H7 (cell line): ENCODE measurements around the gene PPP2R2D. TPM values are rescaled to one million over a fixed set of nuclear protein-coding genes. Genes with fewer than 3 reads are reported as not detected.

Experiments used
- DNase-seq: peaks from one replicate; pipeline ENCODE4 v3.0.0; 2012
- H3K27me3 ChIP-seq: 2 replicates; pipeline ENCODE4 v1.6.0; 2011; ENCODE audit warnings: mild to moderate bottlenecking, low read length; ENCODE audit not compliant: control insufficient read depth, insufficient read depth
- H3K36me3 ChIP-seq: replicated peaks from 2 replicates; pipeline ENCODE4 v1.5.1; 2011; ENCODE audit warnings: low read length; ENCODE audit not compliant: control insufficient read depth, insufficient read depth
- H3K4me3 ChIP-seq: 2 replicates; pipeline ENCODE4 v1.5.1; 2011; ENCODE audit warnings: low read depth, mild to moderate bottlenecking, control low read depth, low read length, moderate library complexity; ENCODE audit not compliant: insufficient read depth
- total RNA-seq: library from RNA; depleted of rRNA; stranded (reverse); fragments of >200 nt; shearing (Covaris generic); gene quantifications from 2 replicates; pipeline ENCODE4 v1.2.3, GENCODE V29; 2014; rRNA removed

PPP2R2D gene
- 44.8 and 47.4 TPM in 2 replicates for total RNA-seq

- Histone ChIP-seq H3K36me3 (peaks cover 2% of the 10 kb centered on the region; the same call in 1 of the 2 replicates), H3K27me3 (peaks cover 7% of the 10 kb centered on the region; the same call in 1 of the 2 replicates), H3K4me3 (peak within 1 kb of the TSS; percentile 85)
- DNase-seq = peak; percentile 99
Observed at GRCh38 chr10:131900350-131901152, at the start of gene PPP2R2D. PPP2R2D (plus strand) TSS chr10:131901008; CDS start chr10:131901149, 141 bp downstream.

DNA sequence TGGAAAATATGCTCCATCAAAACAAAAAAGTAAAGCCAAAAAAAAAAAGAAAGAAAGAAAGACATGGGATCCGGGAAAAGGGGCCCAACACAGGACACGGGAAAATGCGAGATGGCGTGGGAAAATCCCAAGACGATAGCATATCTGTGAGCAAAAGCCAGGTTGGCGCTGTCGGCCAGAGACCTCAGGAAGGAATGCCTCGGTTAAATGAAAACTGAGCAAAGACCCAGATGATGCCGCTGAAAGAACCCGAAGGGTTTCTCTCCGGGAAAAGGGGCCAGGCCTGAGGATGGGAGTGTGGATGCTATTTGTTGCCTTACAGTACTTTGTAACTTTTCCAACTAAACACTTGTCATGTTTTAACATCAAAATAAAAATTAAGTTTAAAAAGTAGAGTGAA is 49.5 kb upstream of the PPP2R2D start:
- H3K4me3 ChIP-seq = no peak overlapping the region
- DNase-seq = no peak
- no peaks in the 10 kb centered on the region for H3K36me3 ChIP-seq
- no peaks in the 10 kb centered on the region for H3K27me3 ChIP-seq

GRCh38 chr10:131852176-131852822 is 48.5 kb upstream of the PPP2R2D start:
- DNase-seq = no peak

DNA sequence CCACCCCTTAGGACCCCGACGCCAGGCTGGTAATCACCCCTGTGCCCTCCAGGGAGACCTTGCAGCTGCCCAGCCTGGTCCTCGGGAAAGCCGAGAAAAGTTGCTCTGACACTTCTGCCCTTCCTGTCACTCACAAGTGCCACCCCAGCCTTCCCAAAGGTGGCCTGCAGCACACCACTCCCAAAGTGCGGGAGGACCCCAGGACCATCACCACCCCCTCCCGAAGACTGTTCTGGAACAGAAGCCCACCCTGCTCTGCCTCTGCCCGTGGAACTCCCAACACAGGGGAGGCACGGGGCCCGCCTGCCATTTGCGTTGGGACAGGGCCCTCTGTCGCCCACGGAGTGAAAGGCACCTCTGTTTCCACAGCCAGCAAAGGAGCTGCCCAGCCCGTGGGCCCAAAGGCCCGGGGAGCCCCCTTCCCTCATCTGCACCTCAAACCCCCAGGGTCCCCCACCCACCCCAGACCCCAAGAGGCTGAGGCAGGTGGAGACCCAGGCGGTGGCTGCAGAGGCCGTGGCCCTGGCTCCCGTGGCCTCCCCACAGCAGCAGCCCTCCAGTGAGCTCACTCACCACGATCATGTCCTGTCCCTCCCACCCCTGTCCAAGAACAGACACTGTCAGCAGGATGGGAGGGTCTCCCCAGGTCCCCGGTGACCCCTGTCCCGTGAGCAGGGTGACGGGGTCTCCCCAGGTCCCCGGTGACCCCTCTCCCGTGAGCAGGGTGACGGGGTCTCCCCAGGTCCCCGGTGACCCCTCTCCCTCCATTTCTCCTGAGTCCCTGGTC is 47.8 kb upstream of the PPP2R2D start:
- Histone ChIP-seq H3K4me3 (no peak overlapping the region), H3K27me3 (no peaks in the 10 kb centered on the region), H3K36me3 (no peaks in the 10 kb centered on the region)
- no peak for DNase-seq

More at GRCh38 chr10:131852176-131852822, 48.5 kb upstream of the PPP2R2D start:
- H3K36me3 ChIP-seq = no peaks in the 10 kb centered on the region
- no peaks in the 10 kb centered on the region for H3K27me3 ChIP-seq
- H3K4me3 ChIP-seq = no peak overlapping the region

DNA sequence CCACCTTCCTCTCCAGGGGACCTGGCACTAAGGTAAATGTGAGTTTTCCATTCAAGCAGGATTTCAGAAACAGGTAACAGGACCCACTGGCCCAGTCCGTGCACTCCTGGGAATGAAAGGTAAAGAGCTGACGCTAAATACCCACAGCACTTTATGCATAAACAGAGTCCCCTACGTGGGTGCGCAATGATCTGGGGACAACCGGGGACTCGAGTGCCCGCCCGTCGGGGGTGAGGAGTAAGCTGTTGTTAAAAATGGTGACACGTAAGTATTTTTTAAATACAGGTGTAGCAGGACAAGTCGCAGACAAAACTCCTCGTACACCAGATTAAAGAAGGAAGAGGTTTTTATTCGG is 47.2 kb upstream of the PPP2R2D start:
- no peaks in the 10 kb centered on the region for H3K36me3 ChIP-seq
- H3K4me3 ChIP-seq = no peak overlapping the region
- no peak for DNase-seq
- H3K27me3 ChIP-seq = no peaks in the 10 kb centered on the region

DNA sequence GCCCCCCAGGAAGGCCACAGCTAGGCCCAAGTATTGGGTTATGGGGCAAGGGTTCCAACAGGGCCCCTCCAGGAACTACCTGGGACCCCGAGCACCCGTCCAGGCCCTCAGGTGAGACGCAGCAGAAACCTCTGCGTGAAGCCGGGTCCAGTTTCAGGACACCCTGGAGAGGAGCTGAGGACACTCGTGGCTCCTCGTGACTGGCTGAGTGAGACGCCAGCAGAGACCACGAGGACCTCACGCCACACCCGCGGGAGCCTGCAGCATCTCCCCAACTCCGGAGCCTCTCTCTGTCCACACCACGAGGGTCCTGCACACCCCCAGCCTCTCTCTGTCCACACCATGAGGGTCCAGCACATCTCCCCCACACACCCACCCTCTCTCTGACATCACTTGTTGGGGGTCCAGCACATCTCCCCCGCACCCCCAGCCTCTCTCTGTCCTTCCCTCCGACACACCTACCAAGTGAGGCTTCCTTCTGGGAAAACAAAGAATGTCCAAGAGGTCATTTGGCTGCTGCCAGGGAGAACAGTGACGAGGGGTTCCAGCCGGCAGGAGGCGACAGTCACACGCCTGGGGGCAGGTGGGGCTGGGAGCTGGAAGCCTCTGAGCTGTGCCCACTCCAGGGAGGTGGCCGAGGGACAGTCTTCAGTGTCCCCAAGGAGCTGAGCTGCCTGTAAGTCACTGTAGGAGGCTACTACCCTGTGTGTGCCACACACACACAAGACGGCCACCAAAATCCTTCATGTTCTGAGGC is 46.1 kb upstream of the PPP2R2D start:
- DNase-seq = no peak
- no peaks in the 10 kb centered on the region for H3K36me3 ChIP-seq
- H3K27me3 ChIP-seq = no peaks in the 10 kb centered on the region
- no peak overlapping the region for H3K4me3 ChIP-seq

- H3K4me3 ChIP-seq = no peak overlapping the region
- peak; percentile 48 for DNase-seq
- no peaks in the 10 kb centered on the region for H3K36me3 ChIP-seq
- no peaks in the 10 kb centered on the region for H3K27me3 ChIP-seq
Observed at GRCh38 chr10:131855461-131856401, 45.1 kb upstream of the PPP2R2D start.

DNA sequence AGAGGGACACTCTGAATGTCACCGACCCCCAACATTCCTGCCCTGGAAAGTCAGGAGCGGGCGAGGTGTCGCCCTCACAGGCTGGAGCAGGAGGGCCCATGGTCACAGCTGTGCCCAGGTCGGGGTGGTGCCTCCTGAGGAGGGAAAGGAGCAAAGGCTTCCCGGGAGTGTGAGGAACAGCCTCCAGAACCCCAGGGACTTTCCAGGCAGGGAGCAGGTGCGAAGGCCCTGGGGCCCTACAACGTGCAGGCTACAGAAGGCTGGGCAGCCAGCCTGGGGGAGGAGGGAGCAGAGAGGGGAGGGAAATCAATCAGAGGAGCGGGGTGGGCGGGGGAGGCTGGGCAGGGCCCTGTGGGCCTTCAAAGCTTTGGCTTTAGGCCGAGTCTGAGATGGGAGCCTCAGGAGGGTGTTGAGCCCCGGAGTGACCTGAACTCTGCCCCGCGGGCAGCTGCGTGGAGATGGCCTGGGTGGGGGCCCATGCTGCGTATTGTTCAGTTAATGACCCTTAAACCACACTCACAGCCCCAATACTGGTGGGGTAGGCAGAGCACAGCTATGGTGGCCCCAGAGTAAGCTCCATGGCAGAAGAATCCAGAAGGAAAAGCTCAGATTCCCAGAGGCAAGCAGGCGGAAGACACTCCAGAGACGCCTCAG is 44.2 kb upstream of the PPP2R2D start:
- Histone ChIP-seq H3K36me3 (no peaks in the 10 kb centered on the region), H3K27me3 (no peaks in the 10 kb centered on the region), H3K4me3 (no peak overlapping the region)
- peak; percentile 48 for DNase-seq

DNA sequence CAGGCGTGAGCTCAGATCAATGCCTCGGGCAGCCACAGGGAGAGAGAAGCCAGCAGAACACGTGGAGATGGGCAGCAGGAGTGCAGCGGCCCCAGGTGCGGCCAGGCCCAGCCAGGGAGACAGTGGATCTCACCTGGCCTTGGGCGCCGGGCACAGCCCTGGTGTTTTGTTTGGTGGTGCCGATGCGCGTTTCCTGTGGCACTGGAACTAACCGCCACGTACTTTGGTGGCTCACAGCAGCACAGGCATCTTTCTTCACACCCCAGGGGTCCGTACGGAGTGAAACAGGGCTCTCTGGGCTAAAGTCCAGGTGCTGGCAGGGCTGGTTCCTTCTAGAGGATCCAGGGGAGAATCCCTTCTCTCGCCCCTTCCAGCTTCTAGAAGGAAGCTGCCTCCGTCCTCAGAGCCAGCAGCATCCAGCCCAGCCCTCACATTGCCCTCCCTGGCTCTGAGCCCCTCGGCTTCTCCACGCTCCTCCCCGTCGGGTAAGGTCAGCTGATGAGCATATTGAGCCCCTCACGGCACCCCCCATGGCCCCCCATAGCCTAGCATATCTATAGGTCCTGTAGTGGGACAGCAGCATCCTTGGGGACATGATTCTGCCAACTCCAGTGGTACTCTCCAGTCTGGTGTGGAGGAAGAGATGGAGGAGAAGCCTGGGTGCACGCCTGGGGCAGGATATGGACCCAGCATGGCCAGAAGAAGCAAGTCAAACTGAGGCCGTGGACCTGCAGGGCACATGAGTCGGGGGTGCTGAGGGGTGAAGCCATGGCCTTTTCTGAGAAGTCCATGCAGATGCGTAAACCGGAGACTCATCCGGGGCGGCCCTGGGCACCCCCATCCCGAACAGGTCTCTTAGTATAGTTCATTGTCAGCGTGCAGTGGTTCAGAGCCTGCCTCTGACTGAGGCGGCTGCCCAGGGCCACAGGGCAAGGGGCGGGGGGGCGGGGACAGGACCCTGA is 43.4 kb upstream of the PPP2R2D start:
- no peaks in the 10 kb centered on the region for H3K36me3 ChIP-seq
- no peaks in the 10 kb centered on the region for H3K27me3 ChIP-seq
- no peak overlapping the region for H3K4me3 ChIP-seq
- DNase-seq = peak; percentile 48

- peak; percentile 41 for DNase-seq
- H3K36me3 ChIP-seq = no peaks in the 10 kb centered on the region
Observed at GRCh38 chr10:131858118-131858515, 42.7 kb upstream of the PPP2R2D start.

DNA sequence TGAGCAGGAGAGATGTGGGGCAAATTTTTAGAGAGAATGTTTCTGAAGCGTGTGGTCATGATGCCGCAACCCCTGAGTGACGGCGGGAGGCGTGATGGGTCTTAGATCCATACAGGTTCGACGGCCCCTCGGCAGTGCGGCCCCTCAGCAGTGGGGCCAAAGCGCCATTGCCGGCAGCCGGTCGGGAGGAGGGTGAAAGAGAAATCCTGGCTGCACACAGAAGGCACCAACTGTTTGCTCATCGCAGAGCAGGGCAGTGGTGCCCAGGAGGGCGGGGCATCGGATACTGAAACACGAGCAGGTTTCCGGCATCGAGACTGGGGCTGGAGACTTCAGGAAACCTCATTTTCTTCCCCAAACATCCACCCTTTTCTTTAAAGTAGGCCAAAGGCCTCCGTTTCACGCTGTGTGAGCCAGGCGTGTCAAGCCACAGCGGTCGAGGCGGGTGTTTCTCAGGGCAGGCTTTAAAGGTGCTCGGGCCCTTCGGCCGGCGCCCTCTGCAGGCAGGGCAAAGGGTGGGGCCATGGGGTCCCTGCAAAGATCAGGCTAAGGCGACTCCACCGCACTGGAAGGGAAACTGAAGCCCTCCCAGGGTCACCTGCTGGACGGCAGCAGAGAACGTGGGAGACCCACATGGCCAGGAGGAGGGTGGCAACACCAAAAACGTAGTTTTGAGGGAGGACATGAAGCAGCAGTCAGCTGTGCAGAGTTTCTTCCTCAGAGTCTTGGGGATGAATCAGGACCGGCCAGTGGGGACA is 42.0 kb upstream of the PPP2R2D start:
- Histone ChIP-seq H3K27me3 (no peaks in the 10 kb centered on the region), H3K36me3 (no peaks in the 10 kb centered on the region), H3K4me3 (no peak overlapping the region)
- DNase-seq = peak; percentile 54

More at GRCh38 chr10:131858118-131858515, 42.7 kb upstream of the PPP2R2D start:
- Histone ChIP-seq H3K27me3 (no peaks in the 10 kb centered on the region), H3K4me3 (no peak overlapping the region)
